GM18499 (cell line): ENCODE measurements around the gene COL23A1.
"Not testable (repeated sequence)": the region's sequence is repeated elsewhere in the genome, so short reads cannot be mapped to it uniquely, and the experiment has no call there.

Experiments
- ATAC-seq: cut with Tn5 transposase; IDR thresholded peaks from one replicate; pipeline ENCODE4 v1.9.1; 2021; ENCODE audit warnings: moderate number of reproducible peaks; ENCODE audit not compliant: insufficient read depth, unreplicated experiment

Gene COL23A1

GRCh38 chr5:178371362-178372111, 218.7 kb downstream of the COL23A1 start:
- ATAC-seq = no peak

- ATAC-seq = no peak
Observed at GRCh38 chr5:178370102-178370501, 220.1 kb downstream of the COL23A1 start.

- not testable (repeated sequence) for ATAC-seq
Observed at GRCh38 chr5:178369469-178369868, 220.7 kb downstream of the COL23A1 start.

- no peak for ATAC-seq
Observed at GRCh38 chr5:178368716-178369300, 221.4 kb downstream of the COL23A1 start.

- ATAC-seq = no peak
Observed at GRCh38 chr5:178368274-178368673, 221.9 kb downstream of the COL23A1 start.

GRCh38 chr5:178367736-178368120, 222.5 kb downstream of the COL23A1 start:
- ATAC-seq = no peak

GRCh38 chr5:178366998-178367735, 223.0 kb downstream of the COL23A1 start:
- no peak for ATAC-seq

- no peak for ATAC-seq
Observed at GRCh38 chr5:178365501-178366440, 224.4 kb downstream of the COL23A1 start.

GRCh38 chr5:178364326-178364675, 225.9 kb downstream of the COL23A1 start:
- ATAC-seq = no peak

- ATAC-seq = no peak
Observed at GRCh38 chr5:178363501-178364325, 226.5 kb downstream of the COL23A1 start.

GRCh38 chr5:178361657-178362445, 228.3 kb downstream of the COL23A1 start:
- ATAC-seq = no peak

- no peak for ATAC-seq
Observed at GRCh38 chr5:178360926-178361235, 229.3 kb downstream of the COL23A1 start.

- ATAC-seq = no peak
Observed at GRCh38 chr5:178360222-178360925, 229.8 kb downstream of the COL23A1 start.

- ATAC-seq = no peak
Observed at GRCh38 chr5:178359738-178360137, 230.5 kb downstream of the COL23A1 start.

- ATAC-seq = no peak
Observed at GRCh38 chr5:178357678-178358077, 232.5 kb downstream of the COL23A1 start.

GRCh38 chr5:178357121-178357521, 233.1 kb downstream of the COL23A1 start:
- no peak for ATAC-seq

GRCh38 chr5:178356431-178356872, 233.7 kb downstream of the COL23A1 start:
- ATAC-seq = no peak

GRCh38 chr5:178355671-178356070, 234.5 kb downstream of the COL23A1 start:
- ATAC-seq = no peak
